CD8-positive, alpha-beta memory T cell (primary cell): ENCODE measurements around the gene EGFR. TPM values are rescaled to one million over a fixed set of nuclear protein-coding genes. Genes with fewer than 3 reads are reported as not detected.

ENCODE experiments used
- CTCF ChIA-PET: fragments of 350-600 bp; sonication (Branson Sonifier 250); formaldehyde crosslinking; loops from one replicate; lab custom pipeline; 2021; ENCODE audit warnings: antibody characterized with exemption; lab: Charles Lee
- POLR2A ChIA-PET: fragments of 350-600 bp; sonication (Branson Sonifier 250); formaldehyde crosslinking; loops from one replicate; lab custom pipeline; 2021; ENCODE audit warnings: antibody characterized with exemption; lab: Charles Lee
- DNase-seq, 5 donors: peaks; one replicate each; pipeline versions ENCODE4 v3.0.0 to v3.0.0-alpha.2; 2020 to 2022; ENCODE audit warnings: mixed read lengths in 1 of 5
- H3K27ac ChIP-seq: one replicate; pipeline ENCODE4 v1.7.0; 2013; ENCODE audit warnings: low read depth, mild to moderate bottlenecking, low read length, moderate library complexity
- H3K27me3 ChIP-seq: 2 replicates; pipeline ENCODE4 v1.7.0; 2013; ENCODE audit warnings: low read length, mild to moderate bottlenecking; ENCODE audit not compliant: insufficient read depth, poor library complexity, severe bottlenecking
- H3K36me3 ChIP-seq: 2 replicates; pipeline ENCODE4 v1.7.0; 2013; ENCODE audit warnings: mild to moderate bottlenecking, low read length, moderate library complexity; ENCODE audit not compliant: insufficient read depth
- H3K4me1 ChIP-seq: 2 replicates; pipeline ENCODE4 v1.7.0; 2013; ENCODE audit warnings: mild to moderate bottlenecking, low read length, moderate library complexity; ENCODE audit not compliant: insufficient read depth
- H3K4me3 ChIP-seq: 2 replicates; pipeline ENCODE4 v1.7.0; 2013; ENCODE audit warnings: mild to moderate bottlenecking, low read length
- H3K9me3 ChIP-seq: 2 replicates; pipeline ENCODE4 v1.7.0; 2013; ENCODE audit warnings: mild to moderate bottlenecking, low read length
- H3K27ac Mint-ChIP-seq, 8 donors: one replicate each; pipeline ENCODE4 v1.8.0; 2020 to 2021; ENCODE audit warnings: mixed read lengths in 8 of 8, mild to moderate bottlenecking in 6 of 8, inconsistent platforms in 3 of 8, moderate library complexity in 3 of 8
- H3K27me3 Mint-ChIP-seq, 2 donors: one replicate each; pipeline ENCODE4 v1.8.0; 2020 to 2021; ENCODE audit warnings: mixed read lengths in 2 of 2, mild to moderate bottlenecking in 1 of 2, moderate library complexity in 1 of 2
- H3K36me3 Mint-ChIP-seq, 3 donors: one replicate each; pipeline ENCODE4 v1.8.0; 2020 to 2021; ENCODE audit warnings: mixed read lengths in 3 of 3, inconsistent platforms in 1 of 3, mild to moderate bottlenecking in 1 of 3
- H3K4me1 Mint-ChIP-seq, 3 donors: one replicate each; pipeline ENCODE4 v1.8.0; 2020 to 2021; ENCODE audit warnings: mixed read lengths in 3 of 3, inconsistent platforms in 1 of 3, mild to moderate bottlenecking in 1 of 3
- H3K4me3 Mint-ChIP-seq, 7 donors: one replicate each; pipeline ENCODE4 v1.8.0; 2020 to 2021; ENCODE audit warnings: mixed read lengths in 7 of 7, mild to moderate bottlenecking in 6 of 7, moderate library complexity in 4 of 7, inconsistent platforms in 2 of 7
- H3K9me3 Mint-ChIP-seq, 5 donors: one replicate each; pipeline ENCODE4 v1.8.0; 2020 to 2022; ENCODE audit warnings: mixed read lengths in 5 of 5, mild to moderate bottlenecking in 3 of 5, moderate library complexity in 2 of 5, inconsistent platforms in 1 of 5
- polyA plus RNA-seq: library from polyadenylated mRNA; unstranded; fragments of 300-500 nt; fragmentation: Illumina TruSeq; gene quantifications from one replicate; pipeline ENCODE4 v1.2.3, GENCODE V29; 2021
- total RNA-seq, 2 experiments: library from RNA; stranded (reverse); gene quantifications; one replicate each; pipeline ENCODE4 v1.2.3, GENCODE V29; 2021

EGFR gene
- total and polyA plus RNA-seq, 3 experiments from 2014 or later, result not detected

DNA sequence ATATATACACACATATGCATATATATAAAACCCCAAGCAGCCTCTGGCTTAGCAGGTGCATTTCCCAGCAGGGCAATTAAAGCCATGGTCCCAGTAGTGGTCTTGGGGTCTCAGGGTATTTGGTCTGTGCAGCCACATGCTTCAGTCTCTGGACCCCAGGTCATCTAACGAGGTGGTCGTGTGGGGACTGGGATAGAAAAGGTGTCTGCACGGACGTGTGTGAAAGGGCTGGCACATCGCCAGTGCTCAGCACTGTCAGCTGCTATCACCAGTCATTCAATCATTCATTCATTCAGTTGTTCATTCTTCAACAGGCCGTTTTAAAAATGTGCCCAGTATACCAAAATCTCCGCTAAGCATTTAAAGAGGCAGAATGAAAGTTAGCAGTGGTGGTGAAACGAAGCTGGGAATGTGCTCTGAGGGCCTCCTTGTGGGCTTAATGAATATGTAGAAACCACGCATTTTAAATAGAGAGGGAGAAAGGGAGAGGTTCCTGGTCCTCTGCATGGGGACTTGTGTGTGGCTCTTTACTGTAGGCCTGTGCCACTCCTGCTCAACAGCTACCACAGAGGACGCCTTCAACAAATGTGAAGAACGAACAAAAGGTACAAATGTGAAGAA, 170.4 kb downstream of the EGFR start:
- POLR2A ChIA-PET, result no interaction called here
- no peaks in the 10 kb centered on the region for H3K4me1 ChIP-seq
- H3K27ac ChIP-seq, result no peak overlapping the region
- H3K4me1 Mint-ChIP-seq, result no peaks in the 10 kb centered on the region
- no peaks in the 10 kb centered on the region for H3K9me3 Mint-ChIP-seq
- H3K27me3 Mint-ChIP-seq, result peaks cover 9 to 14% of the 10 kb centered on the region in 2 donors
- no peak for DNase-seq
- CTCF ChIA-PET, result no interaction called here
- H3K36me3 Mint-ChIP-seq, result no peaks in the 10 kb centered on the region
- peaks cover 3% of the 10 kb centered on the region for H3K27me3 ChIP-seq
- no peak overlapping the region for H3K27ac Mint-ChIP-seq
- H3K4me3 Mint-ChIP-seq, result no peak overlapping the region
- no peak overlapping the region for H3K4me3 ChIP-seq
- H3K9me3 ChIP-seq, result no peaks in the 10 kb centered on the region
- no peaks in the 10 kb centered on the region for H3K36me3 ChIP-seq

DNA sequence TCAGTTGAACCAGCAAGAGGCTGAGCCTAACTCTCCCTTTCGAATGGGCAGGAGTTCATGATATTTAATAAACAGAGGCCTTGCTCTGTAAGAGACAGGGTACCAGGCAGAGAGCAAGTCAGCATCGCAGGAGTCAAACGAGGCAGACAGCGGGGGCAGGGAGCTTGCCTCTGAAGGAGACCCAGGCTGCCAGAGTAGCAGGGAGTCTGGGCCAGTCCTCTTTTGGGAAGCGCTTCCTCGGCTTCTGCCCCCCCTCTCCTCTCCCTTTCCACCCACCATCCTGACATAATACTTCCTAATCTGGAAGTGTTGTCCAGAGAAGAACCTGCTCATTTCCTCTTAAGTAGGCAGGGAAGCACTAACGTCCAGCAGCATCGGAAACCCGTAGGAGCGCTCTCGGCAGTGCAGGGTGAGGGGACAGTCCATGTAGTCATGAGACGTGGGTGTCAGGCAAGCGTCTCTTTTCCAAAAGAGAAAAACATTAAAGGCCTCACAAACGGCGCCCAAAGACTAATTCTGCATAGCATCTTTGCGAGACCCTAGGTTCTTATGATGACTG, 171.1 kb downstream of the EGFR start:
- Histone ChIP-seq H3K27me3 (peaks cover 3% of the 10 kb centered on the region), H3K9me3 (no peaks in the 10 kb centered on the region), H3K36me3 (no peaks in the 10 kb centered on the region), H3K4me1 (no peaks in the 10 kb centered on the region), H3K4me3 (no peak overlapping the region), H3K27ac (no peak overlapping the region)
- DNase-seq, result no peak
- ChIA-PET POLR2A (no interaction called here), CTCF (no interaction called here)
- Mint-ChIP-seq H3K4me3 (no peak overlapping the region), H3K4me1 (peaks cover 0 to 2% (median 0%) of the 10 kb centered on the region in 3 donors), H3K27ac (no peak overlapping the region), H3K27me3 (peaks cover 10 to 14% of the 10 kb centered on the region in 2 donors), H3K36me3 (no peaks in the 10 kb centered on the region), H3K9me3 (no peaks in the 10 kb centered on the region)

DNA sequence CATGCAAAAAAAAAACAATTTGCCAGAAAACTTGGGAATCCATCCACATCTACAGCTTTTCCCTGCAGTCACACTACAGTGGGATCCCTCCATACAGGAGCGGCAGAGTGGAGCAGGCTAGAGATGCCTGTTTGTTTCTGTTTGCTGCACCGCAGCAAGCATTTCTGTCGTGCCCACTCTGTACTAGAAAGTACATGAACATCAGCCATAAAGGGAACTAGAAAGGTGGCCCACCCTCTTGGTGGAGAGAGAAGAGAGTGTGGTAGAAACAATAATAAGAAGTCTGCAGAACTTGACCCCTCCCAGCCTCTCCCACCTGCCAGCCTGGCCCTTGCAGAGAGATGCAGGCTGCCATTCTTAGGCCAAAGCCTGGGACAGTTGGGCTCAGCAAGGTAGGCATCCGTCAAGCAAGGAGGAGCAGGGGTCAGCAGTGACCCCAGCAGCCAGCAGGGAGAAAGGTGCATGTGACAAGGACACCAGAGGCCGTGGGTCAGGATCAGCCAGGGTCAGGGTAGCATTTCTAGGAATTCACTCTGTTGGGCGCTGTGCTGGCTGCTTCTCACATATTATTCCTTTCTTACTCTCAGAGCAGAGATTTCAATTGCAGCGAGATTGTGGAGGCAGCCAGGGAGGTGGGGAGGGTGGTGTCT, 171.8 kb downstream of the EGFR start:
- Mint-ChIP-seq H3K27me3 (peaks cover 10 to 14% of the 10 kb centered on the region in 2 donors), H3K4me1 (peaks cover 0 to 4% (median 0%) of the 10 kb centered on the region in 3 donors), H3K36me3 (no peaks in the 10 kb centered on the region), H3K27ac (peak overlapping the region in 1 of 8 donors; percentile 46), H3K9me3 (no peaks in the 10 kb centered on the region), H3K4me3 (no peak overlapping the region)
- CTCF ChIA-PET, result no interaction called here
- H3K27ac ChIP-seq, result no peak overlapping the region
- H3K4me3 ChIP-seq, result no peak overlapping the region
- H3K4me1 ChIP-seq, result no peaks in the 10 kb centered on the region
- POLR2A ChIA-PET, result no interaction called here
- no peaks in the 10 kb centered on the region for H3K9me3 ChIP-seq
- H3K36me3 ChIP-seq, result no peaks in the 10 kb centered on the region
- H3K27me3 ChIP-seq, result peaks cover 3% of the 10 kb centered on the region
- DNase-seq, result no peak

DNA sequence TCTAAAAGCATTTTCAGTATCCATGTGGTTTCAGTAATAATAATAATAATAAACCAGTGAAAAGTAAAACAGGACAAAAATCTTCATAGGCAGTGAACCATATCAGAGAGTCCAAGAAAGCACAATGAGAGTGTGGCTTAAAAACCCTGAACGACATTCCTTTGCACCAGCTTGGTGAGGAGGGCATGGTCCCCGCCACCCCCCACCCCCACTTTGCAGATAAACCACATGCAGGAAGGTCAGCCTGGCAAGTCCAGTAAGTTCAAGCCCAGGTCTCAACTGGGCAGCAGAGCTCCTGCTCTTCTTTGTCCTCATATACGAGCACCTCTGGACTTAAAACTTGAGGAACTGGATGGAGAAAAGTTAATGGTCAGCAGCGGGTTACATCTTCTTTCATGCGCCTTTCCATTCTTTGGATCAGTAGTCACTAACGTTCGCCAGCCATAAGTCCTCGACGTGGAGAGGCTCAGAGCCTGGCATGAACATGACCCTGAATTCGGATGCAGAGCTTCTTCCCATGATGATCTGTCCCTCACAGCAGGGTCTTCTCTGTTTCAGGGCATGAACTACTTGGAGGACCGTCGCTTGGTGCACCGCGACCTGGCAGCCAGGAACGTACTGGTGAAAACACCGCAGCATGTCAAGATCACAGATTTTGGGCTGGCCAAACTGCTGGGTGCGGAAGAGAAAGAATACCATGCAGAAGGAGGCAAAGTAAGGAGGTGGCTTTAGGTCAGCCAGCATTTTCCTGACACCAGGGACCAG, 172.5 kb downstream of the EGFR start:
- peaks cover 10 to 15% of the 10 kb centered on the region in 2 donors for H3K27me3 Mint-ChIP-seq
- ChIA-PET POLR2A (no interaction called here), CTCF (no interaction called here)
- no peak overlapping the region for H3K27ac ChIP-seq
- H3K27me3 ChIP-seq, result peaks cover 3% of the 10 kb centered on the region
- no peak overlapping the region for H3K4me3 Mint-ChIP-seq
- no peaks in the 10 kb centered on the region for H3K9me3 Mint-ChIP-seq
- H3K36me3 Mint-ChIP-seq, result no peaks in the 10 kb centered on the region
- no peaks in the 10 kb centered on the region for H3K4me1 ChIP-seq
- peaks cover 0 to 4% (median 0%) of the 10 kb centered on the region in 3 donors for H3K4me1 Mint-ChIP-seq
- H3K27ac Mint-ChIP-seq, result no peak overlapping the region
- DNase-seq, result no peak
- H3K4me3 ChIP-seq, result no peak overlapping the region
- H3K9me3 ChIP-seq, result no peaks in the 10 kb centered on the region
- H3K36me3 ChIP-seq, result no peaks in the 10 kb centered on the region

GRCh38 chr7:55191926-55192692, 173.3 kb downstream of the EGFR start:
- POLR2A ChIA-PET, result no interaction called here
- Mint-ChIP-seq H3K36me3 (no peaks in the 10 kb centered on the region), H3K4me3 (no peak overlapping the region), H3K9me3 (no peaks in the 10 kb centered on the region), H3K27me3 (peaks cover 8 to 13% of the 10 kb centered on the region in 2 donors), H3K4me1 (peaks cover 0 to 4% (median 0%) of the 10 kb centered on the region in 3 donors), H3K27ac (no peak overlapping the region)
- H3K36me3 ChIP-seq, result no peaks in the 10 kb centered on the region
- H3K4me3 ChIP-seq, result no peak overlapping the region
- CTCF ChIA-PET, result no interaction called here
- DNase-seq, result no peak
- H3K4me1 ChIP-seq, result no peaks in the 10 kb centered on the region
- H3K27ac ChIP-seq, result no peak overlapping the region
- H3K9me3 ChIP-seq, result no peaks in the 10 kb centered on the region
- H3K27me3 ChIP-seq, result no peaks in the 10 kb centered on the region

DNA sequence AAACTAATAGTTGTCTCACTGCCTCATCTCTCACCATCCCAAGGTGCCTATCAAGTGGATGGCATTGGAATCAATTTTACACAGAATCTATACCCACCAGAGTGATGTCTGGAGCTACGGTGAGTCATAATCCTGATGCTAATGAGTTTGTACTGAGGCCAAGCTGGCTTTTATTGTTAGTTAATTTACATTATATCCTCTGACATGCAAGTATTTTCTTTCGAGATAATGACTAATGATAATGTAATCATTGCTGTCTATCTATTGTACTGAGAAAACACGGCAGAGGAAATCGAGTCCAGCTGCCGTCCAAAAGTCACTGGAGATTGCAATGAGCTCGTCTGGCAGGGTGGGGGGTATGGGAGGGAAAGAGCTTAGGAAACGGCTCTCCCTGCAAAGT, 173.9 kb downstream of the EGFR start:
- Mint-ChIP-seq H3K36me3 (no peaks in the 10 kb centered on the region), H3K27ac (no peak overlapping the region), H3K4me3 (no peak overlapping the region), H3K4me1 (peaks cover 0 to 4% (median 0%) of the 10 kb centered on the region in 3 donors), H3K27me3 (peaks cover 8 to 13% of the 10 kb centered on the region in 2 donors), H3K9me3 (no peaks in the 10 kb centered on the region)
- ChIA-PET POLR2A (no interaction called here), CTCF (no interaction called here)
- Histone ChIP-seq H3K4me3 (no peak overlapping the region), H3K27ac (no peak overlapping the region), H3K4me1 (no peaks in the 10 kb centered on the region), H3K9me3 (no peaks in the 10 kb centered on the region), H3K36me3 (no peaks in the 10 kb centered on the region), H3K27me3 (no peaks in the 10 kb centered on the region)
- DNase-seq, result no peak

DNA sequence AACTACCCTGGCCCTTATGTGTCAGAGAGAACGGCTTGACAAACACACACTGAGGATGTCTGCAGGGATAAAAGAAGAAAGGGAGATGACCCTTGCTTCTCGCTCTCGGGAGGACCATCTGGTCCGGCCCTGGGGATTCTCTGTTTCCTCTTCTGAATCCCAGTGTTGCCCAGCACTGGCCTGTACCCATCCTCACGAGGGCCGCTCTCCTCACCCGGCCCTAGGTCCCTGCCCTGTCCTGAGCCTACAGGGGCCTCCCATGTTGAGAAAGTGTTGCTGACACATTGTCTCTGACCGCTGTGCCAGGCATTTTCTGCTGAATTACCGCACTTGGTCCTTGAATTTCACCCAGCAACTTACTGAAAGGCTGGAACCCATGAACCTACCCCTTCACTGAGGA, 174.4 kb downstream of the EGFR start:
- Mint-ChIP-seq H3K27ac (no peak overlapping the region), H3K27me3 (peaks cover 6 to 8% of the 10 kb centered on the region in 2 donors), H3K36me3 (no peaks in the 10 kb centered on the region), H3K4me1 (peaks cover 0 to 4% (median 0%) of the 10 kb centered on the region in 3 donors), H3K4me3 (no peak overlapping the region), H3K9me3 (no peaks in the 10 kb centered on the region)
- H3K36me3 ChIP-seq, result no peaks in the 10 kb centered on the region
- ChIA-PET CTCF (no interaction called here), POLR2A (no interaction called here)
- H3K4me3 ChIP-seq, result no peak overlapping the region
- DNase-seq, result no peak
- no peaks in the 10 kb centered on the region for H3K9me3 ChIP-seq
- no peak overlapping the region for H3K27ac ChIP-seq
- H3K4me1 ChIP-seq, result no peaks in the 10 kb centered on the region
- H3K27me3 ChIP-seq, result no peaks in the 10 kb centered on the region
